ENCODE measurements around the gene C11orf71.

The C11orf71 gene

DNA sequence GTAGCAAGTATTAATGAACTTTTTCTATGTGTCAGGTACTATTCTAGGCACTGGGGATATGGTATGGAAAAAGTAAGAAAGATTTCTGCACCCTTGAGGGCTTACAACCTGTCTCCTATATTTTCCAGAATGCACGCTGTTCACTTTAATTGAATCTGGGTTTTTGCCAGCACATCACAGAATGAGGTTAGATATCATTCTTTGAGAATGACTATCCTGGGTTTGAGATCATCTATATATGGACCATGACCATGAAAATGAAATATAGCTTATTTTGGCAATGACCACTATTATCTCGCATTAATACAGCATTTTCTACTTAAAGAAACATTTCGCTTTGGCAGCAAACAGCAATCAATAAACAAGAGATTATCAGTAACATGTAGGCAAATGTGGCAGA is 46.9 kb downstream of the C11orf71 start:
- DNase-seq: no peak

DNA sequence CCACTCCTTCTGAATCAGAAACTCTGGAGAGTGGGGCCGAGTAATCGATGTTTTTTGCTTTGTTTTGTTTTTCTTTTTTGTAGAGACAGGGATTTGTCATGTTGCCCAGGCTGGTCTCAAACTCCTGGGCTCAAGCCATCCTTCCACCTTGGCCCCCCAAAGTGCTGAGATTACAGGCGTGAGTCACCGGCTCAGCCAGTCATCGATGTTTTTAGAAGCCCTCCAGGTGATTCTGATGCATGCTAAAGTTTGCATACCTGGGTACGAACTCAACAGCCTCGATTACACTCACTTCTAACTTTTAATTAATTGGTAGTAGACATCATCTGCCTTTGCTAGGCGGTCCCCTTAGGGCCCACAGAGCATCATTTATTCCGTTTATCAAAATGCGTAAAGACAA is 50.3 kb downstream of the C11orf71 start:
- no peak for DNase-seq
